K562 (cell line): ENCODE measurements around the gene RHBG. TPM values are rescaled to one million over a fixed set of nuclear protein-coding genes. Genes with fewer than 3 reads are reported as not detected.

Experiments
- ATF7 ChIP-seq: fragments of 450-650 bp; IDR thresholded peaks from 2 replicates; pipeline ENCODE4 v1.7.1; 2014; ENCODE audit warnings: mild to moderate bottlenecking, moderate library complexity
- CXXC5 ChIP-seq: fragments of 250-450 bp; sonication (Bioruptor Pico); IDR thresholded peaks from 2 replicates; pipeline ENCODE4 v1.8.0; 2022; ENCODE audit warnings: inconsistent platforms, mild to moderate bottlenecking, moderate library complexity
- EZH2 ChIP-seq: IDR thresholded peaks from 2 replicates; pipeline ENCODE4 v1.6.1; 2012; ENCODE audit warnings: low read depth, mild to moderate bottlenecking, inconsistent platforms, low read length, borderline replicate concordance
- JUND ChIP-seq, 2 experiments: IDR thresholded peaks; 2 replicates in 1 of 2; 3 replicates in 1 of 2; pipeline ENCODE4 v1.6.1; 2011; ENCODE audit warnings: borderline replicate concordance in 2 of 2, low read depth in 2 of 2, low read length in 2 of 2, improper control_type of control experiment in 1 of 2, missing biosample characterization in 1 of 2, missing genetic modification characterization in 1 of 2, missing genetic modification reagents in 1 of 2
- KDM2B ChIP-seq: fragments of 250-450 bp; sonication (Bioruptor Pico); IDR thresholded peaks from 2 replicates; pipeline ENCODE4 v1.8.0; 2021; ENCODE audit warnings: mild to moderate bottlenecking, moderate library complexity
- NR2C2 ChIP-seq, 2 experiments: fragments of 200-800 bp in 1 of 2; sonication (Bioruptor generic) in 1 of 2; sonication (generic) in 1 of 2; formaldehyde crosslinking in 1 of 2; IDR thresholded peaks; 2 replicates each; pipeline versions ENCODE4 v1.6.1 to v1.8.0; 2016 to 2022; ENCODE audit warnings: mild to moderate bottlenecking in 1 of 2, missing compliant biosample characterization in 1 of 2, missing genetic modification characterization in 1 of 2, missing genetic modification reagents in 1 of 2
- RNF2 ChIP-seq: sonication (generic); IDR thresholded peaks from 2 replicates; pipeline ENCODE4 v1.6.1; 2016
- TRIM24 ChIP-seq, 2 experiments: fragments of 450-650 bp; IDR thresholded peaks; 2 replicates each; pipeline ENCODE4 v1.6.1; 2016
- ZBTB7A ChIP-seq: IDR thresholded peaks from 2 replicates; pipeline ENCODE4 v1.6.1; 2011; ENCODE audit warnings: low read depth, mild to moderate bottlenecking, low read length, moderate library complexity, borderline replicate concordance; ENCODE audit not compliant: control insufficient read depth
- ZEB2 ChIP-seq: fragments of 450-650 bp; IDR thresholded peaks from 2 replicates; pipeline ENCODE4 v1.6.1; 2016
- ZNF124 ChIP-seq: sonication (generic); formaldehyde crosslinking; IDR thresholded peaks from 2 replicates; pipeline ENCODE4 v1.8.1; 2022; ENCODE audit warnings: missing genetic modification reagents
- ZNF76 ChIP-seq: fragments of 250-450 bp; sonication (Bioruptor Pico); IDR thresholded peaks from 2 replicates; pipeline ENCODE4 v1.4.0; 2020; ENCODE audit warnings: mild to moderate bottlenecking, moderate library complexity, borderline replicate concordance
- polyA plus RNA-seq, 8 experiments: library from polyadenylated mRNA; depleted of rRNA in 4 of 8; stranded (reverse) in 5 of 8; unstranded in 3 of 8; fragments of >200 nt; fragmentation: Nextera tagmentation in 2 of 8; fragmentation: Illumina TruSeq in 1 of 8; extraction: Ambion mirVana in 2 of 8; extraction: Trizol in 1 of 8; gene quantifications; 2 replicates each; pipeline versions ENCODE4 v1.2.1 to v1.2.3, GENCODE V29; 2011 to 2014; ENCODE audit warnings: inconsistent platforms in 1 of 8, missing spikeins in 1 of 8
- total RNA-seq, 7 experiments: library from RNA; depleted of rRNA in 6 of 7; stranded (reverse); fragments of >200 nt in 6 of 7; fragmentation: Illumina TruSeq in 2 of 7; extraction: Trizol in 2 of 7; gene quantifications; 2 replicates each; pipeline versions ENCODE4 v1.2.1 to v1.2.3, GENCODE V29; 2011 to 2021; ENCODE audit warnings: low replicate concordance in 1 of 7
- TF ChIP-seq, protein P1 (sequence below): fragments of 450-650 bp; IDR thresholded peaks from 2 replicates; pipeline ENCODE4 v1.6.1; 2016; ENCODE audit warnings: low read depth
- TF ChIP-seq, protein P2 (sequence below): fragments of 250-450 bp; sonication (Bioruptor Pico); IDR thresholded peaks from 2 replicates; pipeline ENCODE4 v1.8.0; 2021; ENCODE audit warnings: mild to moderate bottlenecking, moderate library complexity

RHBG gene
- total and polyA plus RNA-seq, 9 of the 15 experiments (the other 6 are each of a cell fraction or from before 2014, with no cell fraction given): not detected

DNA sequence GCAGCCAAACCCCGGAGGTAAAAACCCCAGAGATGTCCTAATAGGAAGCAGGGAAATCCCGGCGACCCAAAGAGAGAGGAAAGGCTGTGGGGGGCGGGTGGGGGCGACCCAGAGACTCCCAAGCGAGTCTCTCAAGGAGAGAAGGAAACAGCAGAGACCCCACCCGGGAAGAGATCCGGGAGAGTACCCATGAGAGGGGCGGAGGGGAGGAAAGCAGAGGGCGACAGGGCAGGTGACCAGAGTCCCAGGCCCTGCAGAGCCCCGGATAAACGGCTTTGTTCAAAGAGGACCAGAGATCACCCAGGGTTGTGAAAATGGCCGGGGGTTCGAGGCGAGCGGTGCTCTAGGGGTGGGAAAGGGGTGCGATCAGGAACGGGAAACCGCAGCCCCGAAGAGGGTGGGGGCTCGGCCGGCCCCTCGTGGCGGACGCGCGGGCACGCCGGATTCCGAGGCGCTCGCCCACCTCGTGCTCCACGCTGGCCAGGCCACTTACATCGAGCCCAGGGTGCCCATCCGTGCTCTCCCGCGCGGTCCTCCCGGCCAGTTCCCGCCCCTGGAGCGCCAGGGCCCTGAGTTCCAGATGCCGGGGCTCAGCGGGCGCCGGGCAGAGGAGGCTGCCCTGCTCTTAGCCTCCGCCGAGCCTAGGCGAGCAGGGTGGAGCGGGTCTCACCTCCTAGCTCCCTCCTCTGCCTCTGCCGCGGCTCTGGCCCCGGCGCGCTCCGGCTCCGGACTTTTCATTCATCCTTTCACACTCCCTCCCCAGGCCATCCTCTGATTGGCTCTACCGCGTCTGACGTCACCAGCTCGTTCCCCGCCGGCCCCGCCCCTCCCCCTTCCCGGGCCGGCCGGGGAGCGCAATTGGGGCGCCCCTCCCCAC lies 52.3 kb downstream of the RHBG start (continued):
- TF ChIP-seq KDM2B (CRISPR knock-in tag) (no peak), ZNF124 (CRISPR knock-in tag) (no peak), ZEB2 (no peak), ZBTB7A (0 out of 2 replicates have a peak, but pooled peaks have one; percentile 46), ZNF76 (CRISPR knock-in tag) (no peak), NR2C2 (CRISPR knock-in tag; IDR thresholded peaks at IDR 0.05) (peak; percentile 64; the same call in 1 of the 2 replicates), NR2C2 (tag; IDR thresholded peaks at IDR 0.05) (no peak), RNF2 (no peak), ATF7 (peak; percentile 92), TRIM24 (IDR thresholded peaks at IDR 0.05) (no peak), JUND (IDR thresholded peaks at IDR 0.05; ENCODE audit: borderline replicate concordance, low read depth, low read length) (peak; percentile 68), JUND (tag; IDR thresholded peaks at IDR 0.05; ENCODE audit: borderline replicate concordance, low read depth, low read length) (peak; percentile 26; the same call in 1 of the 3 replicates), EZH2 (no peak), CXXC5 (CRISPR knock-in tag) (peak; percentile 76)
- TF ChIP-seq, protein P1, sequence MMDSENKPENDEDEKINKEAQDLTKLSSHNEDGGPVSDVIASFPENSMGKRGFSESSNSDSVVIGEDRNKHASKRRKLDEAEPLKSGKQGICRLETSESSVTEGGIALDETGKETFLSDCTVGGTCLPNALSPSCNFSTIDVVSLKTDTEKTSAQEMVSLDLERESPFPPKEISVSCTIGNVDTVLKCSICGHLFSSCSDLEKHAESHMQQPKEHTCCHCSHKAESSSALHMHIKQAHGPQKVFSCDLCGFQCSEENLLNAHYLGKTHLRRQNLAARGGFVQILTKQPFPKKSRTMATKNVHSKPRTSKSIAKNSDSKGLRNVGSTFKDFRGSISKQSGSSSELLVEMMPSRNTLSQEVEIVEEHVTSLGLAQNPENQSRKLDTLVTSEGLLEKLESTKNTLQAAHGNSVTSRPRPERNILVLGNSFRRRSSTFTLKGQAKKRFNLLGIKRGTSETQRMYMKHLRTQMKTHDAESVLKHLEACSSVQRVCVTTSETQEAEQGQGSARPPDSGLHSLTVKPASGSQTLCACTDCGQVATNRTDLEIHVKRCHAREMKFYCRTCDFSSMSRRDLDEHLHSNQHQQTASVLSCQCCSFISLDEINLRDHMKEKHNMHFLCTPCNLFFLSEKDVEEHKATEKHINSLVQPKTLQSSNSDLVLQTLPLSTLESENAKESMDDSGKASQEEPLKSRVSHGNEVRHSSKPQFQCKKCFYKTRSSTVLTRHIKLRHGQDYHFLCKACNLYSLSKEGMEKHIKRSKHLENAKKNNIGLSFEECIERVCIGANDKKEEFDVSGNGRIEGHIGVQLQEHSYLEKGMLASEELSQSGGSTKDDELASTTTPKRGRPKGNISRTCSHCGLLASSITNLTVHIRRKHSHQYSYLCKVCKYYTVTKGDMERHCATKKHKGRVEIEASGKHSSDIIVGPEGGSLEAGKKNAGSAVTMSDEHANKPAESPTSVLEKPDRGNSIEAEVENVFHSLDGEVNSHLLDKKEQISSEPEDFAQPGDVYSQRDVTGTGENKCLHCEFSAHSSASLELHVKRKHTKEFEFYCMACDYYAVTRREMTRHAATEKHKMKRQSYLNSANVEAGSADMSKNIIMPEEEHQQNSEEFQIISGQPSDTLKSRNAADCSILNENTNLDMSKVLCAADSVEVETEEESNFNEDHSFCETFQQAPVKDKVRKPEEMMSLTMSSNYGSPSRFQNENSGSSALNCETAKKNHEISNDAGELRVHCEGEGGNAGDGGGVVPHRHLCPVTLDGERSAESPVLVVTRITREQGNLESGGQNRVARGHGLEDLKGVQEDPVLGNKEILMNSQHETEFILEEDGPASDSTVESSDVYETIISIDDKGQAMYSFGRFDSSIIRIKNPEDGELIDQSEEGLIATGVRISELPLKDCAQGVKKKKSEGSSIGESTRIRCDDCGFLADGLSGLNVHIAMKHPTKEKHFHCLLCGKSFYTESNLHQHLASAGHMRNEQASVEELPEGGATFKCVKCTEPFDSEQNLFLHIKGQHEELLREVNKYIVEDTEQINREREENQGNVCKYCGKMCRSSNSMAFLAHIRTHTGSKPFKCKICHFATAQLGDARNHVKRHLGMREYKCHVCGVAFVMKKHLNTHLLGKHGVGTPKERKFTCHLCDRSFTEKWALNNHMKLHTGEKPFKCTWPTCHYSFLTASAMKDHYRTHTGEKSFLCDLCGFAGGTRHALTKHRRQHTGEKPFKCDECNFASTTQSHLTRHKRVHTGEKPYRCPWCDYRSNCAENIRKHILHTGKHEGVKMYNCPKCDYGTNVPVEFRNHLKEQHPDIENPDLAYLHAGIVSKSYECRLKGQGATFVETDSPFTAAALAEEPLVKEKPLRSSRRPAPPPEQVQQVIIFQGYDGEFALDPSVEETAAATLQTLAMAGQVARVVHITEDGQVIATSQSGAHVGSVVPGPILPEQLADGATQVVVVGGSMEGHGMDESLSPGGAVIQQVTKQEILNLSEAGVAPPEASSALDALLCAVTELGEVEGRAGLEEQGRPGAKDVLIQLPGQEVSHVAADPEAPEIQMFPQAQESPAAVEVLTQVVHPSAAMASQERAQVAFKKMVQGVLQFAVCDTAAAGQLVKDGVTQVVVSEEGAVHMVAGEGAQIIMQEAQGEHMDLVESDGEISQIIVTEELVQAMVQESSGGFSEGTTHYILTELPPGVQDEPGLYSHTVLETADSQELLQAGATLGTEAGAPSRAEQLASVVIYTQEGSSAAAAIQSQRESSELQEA: no peak
- TF ChIP-seq, protein P2, sequence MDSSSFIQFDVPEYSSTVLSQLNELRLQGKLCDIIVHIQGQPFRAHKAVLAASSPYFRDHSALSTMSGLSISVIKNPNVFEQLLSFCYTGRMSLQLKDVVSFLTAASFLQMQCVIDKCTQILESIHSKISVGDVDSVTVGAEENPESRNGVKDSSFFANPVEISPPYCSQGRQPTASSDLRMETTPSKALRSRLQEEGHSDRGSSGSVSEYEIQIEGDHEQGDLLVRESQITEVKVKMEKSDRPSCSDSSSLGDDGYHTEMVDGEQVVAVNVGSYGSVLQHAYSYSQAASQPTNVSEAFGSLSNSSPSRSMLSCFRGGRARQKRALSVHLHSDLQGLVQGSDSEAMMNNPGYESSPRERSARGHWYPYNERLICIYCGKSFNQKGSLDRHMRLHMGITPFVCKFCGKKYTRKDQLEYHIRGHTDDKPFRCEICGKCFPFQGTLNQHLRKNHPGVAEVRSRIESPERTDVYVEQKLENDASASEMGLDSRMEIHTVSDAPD: no peak
